ENCODE data around the gene PTPRN2. TPM values are rescaled to one million over a fixed set of nuclear protein-coding genes. Genes with fewer than 3 reads are reported as not detected.

PTPRN2 gene
- total and polyA plus RNA-seq, 2 donors (not counting 3 experiments of a cell fraction or from before 2014, with no cell fraction given) = 0.62 to 0.88 TPM

DNA sequence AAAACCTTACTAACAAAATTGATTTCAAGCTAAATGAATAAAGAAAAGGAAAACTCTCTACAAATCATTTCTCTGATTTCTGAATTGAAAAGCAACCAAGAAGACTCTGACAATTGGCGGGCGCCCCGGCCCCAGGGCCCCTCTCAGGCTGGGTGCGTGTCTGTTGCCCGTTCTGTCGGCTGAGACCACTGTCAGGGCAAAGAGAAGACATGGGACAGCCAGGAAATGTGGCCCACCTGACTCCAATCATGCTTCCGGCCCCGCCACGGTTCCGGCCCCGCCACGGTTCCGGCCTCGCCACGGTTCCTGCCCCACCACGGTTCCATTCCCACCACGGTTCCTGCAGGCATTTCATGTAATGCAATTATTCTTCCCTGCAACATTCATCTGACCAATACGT, 115.9 kb downstream of the PTPRN2 start:
- H3K79me2 ChIP-seq (ENCODE audit: control insufficient read depth, insufficient read depth, low read length) = no peaks in the 10 kb centered on the region
- H3K4me3 ChIP-seq (replicated peaks in 1 of 3; ENCODE audit: insufficient read depth in 1 of 3, low read depth in 1 of 3, low read length in 3 of 3) = no peak overlapping the region
- H3K4me1 ChIP-seq (ENCODE audit: control insufficient read depth, extremely low read depth, insufficient read depth, low read length) = no peaks in the 10 kb centered on the region
- no peak for FAIRE-seq
- POLR2A ChIA-PET = no interaction called here
- dilution Hi-C loops (cut with MboI; ENCODE audit: extremely low pct_ligation_motif_present, low sequenced_read_pairs) (no loop called here), intact Hi-C loops (cut with micrococcal nuclease) (no loop called here)
- H3K36me3 ChIP-seq (ENCODE audit: control insufficient read depth in 2 of 2, extremely low read depth in 1 of 2, insufficient read depth in 2 of 2, low read length in 2 of 2) = no peaks in the 10 kb centered on the region
- DNase-seq (ENCODE audit: low read depth, low spot score) = no peak
- H3K9me3 ChIP-seq (replicated peaks; ENCODE audit: control insufficient read depth, insufficient read depth, low read length) = no peaks in the 10 kb centered on the region
- H3K9me1 ChIP-seq (replicated peaks; ENCODE audit: control insufficient read depth, extremely low read depth, insufficient read depth, low read length) = no peaks in the 10 kb centered on the region
- TF ChIP-seq MYC (IDR thresholded peaks at IDR 0.05; ENCODE audit: low read depth, low read length) = no peak
- TF ChIP-seq, protein P1, sequence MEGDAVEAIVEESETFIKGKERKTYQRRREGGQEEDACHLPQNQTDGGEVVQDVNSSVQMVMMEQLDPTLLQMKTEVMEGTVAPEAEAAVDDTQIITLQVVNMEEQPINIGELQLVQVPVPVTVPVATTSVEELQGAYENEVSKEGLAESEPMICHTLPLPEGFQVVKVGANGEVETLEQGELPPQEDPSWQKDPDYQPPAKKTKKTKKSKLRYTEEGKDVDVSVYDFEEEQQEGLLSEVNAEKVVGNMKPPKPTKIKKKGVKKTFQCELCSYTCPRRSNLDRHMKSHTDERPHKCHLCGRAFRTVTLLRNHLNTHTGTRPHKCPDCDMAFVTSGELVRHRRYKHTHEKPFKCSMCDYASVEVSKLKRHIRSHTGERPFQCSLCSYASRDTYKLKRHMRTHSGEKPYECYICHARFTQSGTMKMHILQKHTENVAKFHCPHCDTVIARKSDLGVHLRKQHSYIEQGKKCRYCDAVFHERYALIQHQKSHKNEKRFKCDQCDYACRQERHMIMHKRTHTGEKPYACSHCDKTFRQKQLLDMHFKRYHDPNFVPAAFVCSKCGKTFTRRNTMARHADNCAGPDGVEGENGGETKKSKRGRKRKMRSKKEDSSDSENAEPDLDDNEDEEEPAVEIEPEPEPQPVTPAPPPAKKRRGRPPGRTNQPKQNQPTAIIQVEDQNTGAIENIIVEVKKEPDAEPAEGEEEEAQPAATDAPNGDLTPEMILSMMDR (IDR thresholded peaks at IDR 0.05; ENCODE audit: extremely low read depth in 1 of 2, insufficient read depth in 1 of 2, low read depth in 1 of 2, low read length in 2 of 2) = no peak
- no peak overlapping the region for H3K27ac ChIP-seq (ENCODE audit: insufficient read depth, low read depth, low read length)
- no peaks in the 10 kb centered on the region for H3K27me3 ChIP-seq (ENCODE audit: control insufficient read depth in 2 of 2, insufficient read depth in 2 of 2, low read length in 2 of 2)
- CTCF ChIA-PET = no interaction called here
- H3K4me2 ChIP-seq (ENCODE audit: insufficient read depth, low read length) = no peak overlapping the region
- no peak overlapping the region for H3K9ac ChIP-seq (replicated peaks; ENCODE audit: extremely low read depth, insufficient read depth, low read length)
- H4K20me1 ChIP-seq (replicated peaks; ENCODE audit: control insufficient read depth, extremely low read depth, insufficient read depth, low read length) = no peaks in the 10 kb centered on the region
- no peak overlapping the region for H2AFZ ChIP-seq (ENCODE audit: low read depth, low read length)
- no TSS peak for BruUV-seq (replicated peaks)

- DNase-seq (ENCODE audit: low read depth, low spot score) = no peak
- ChIA-PET CTCF (no interaction called here), POLR2A (no interaction called here)
- TF ChIP-seq, protein P2, sequence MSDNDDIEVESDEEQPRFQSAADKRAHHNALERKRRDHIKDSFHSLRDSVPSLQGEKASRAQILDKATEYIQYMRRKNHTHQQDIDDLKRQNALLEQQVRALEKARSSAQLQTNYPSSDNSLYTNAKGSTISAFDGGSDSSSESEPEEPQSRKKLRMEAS (IDR thresholded peaks at IDR 0.05; ENCODE audit: insufficient read depth, insufficient read length) = no peak
- TF ChIP-seq JUN (IDR thresholded peaks at IDR 0.05; ENCODE audit: borderline replicate concordance, insufficient read depth, insufficient read length, low read depth) (no peak), POLR2A (IDR thresholded peaks at IDR 0.05; ENCODE audit: low read depth, low read length) (no peak), GATA2 (IDR thresholded peaks at IDR 0.05; ENCODE audit: insufficient read depth, insufficient read length, low read depth, low read length) (no peak), POLR2AphosphoS5 (IDR thresholded peaks at IDR 0.05; ENCODE audit: insufficient read depth, low read depth, low read length) (no peak), FOS (IDR thresholded peaks at IDR 0.05; ENCODE audit: borderline replicate concordance, insufficient read depth, low read length) (no peak), MYC (IDR thresholded peaks at IDR 0.05; ENCODE audit: low read depth, low read length) (no peak), EZH2 (IDR thresholded peaks at IDR 0.05; ENCODE audit: borderline replicate concordance, low read depth, low read length, severe bottlenecking) (no peak)
- TF ChIP-seq, protein P1 (IDR thresholded peaks at IDR 0.05; ENCODE audit: extremely low read depth in 1 of 2, insufficient read depth in 1 of 2, low read depth in 1 of 2, low read length in 2 of 2) = no peak
- H2AFZ ChIP-seq (ENCODE audit: low read depth, low read length) = no peak overlapping the region
- no peak overlapping the region for H3K27ac ChIP-seq (ENCODE audit: insufficient read depth, low read depth, low read length)
- no peaks in the 10 kb centered on the region for H3K27me3 ChIP-seq (ENCODE audit: control insufficient read depth in 2 of 2, insufficient read depth in 2 of 2, low read length in 2 of 2)
- H3K4me2 ChIP-seq (ENCODE audit: insufficient read depth, low read length) = no peak overlapping the region
- intact Hi-C loops (cut with micrococcal nuclease) (no loop called here), dilution Hi-C loops (cut with MboI; ENCODE audit: extremely low pct_ligation_motif_present, low sequenced_read_pairs) (no loop called here)
- BruUV-seq (replicated peaks) = no TSS peak
- H3K9me1 ChIP-seq (replicated peaks; ENCODE audit: control insufficient read depth, extremely low read depth, insufficient read depth, low read length) = no peaks in the 10 kb centered on the region
- no peaks in the 10 kb centered on the region for H3K36me3 ChIP-seq (ENCODE audit: control insufficient read depth in 2 of 2, extremely low read depth in 1 of 2, insufficient read depth in 2 of 2, low read length in 2 of 2)
- no peak overlapping the region for H3K4me3 ChIP-seq (replicated peaks in 1 of 3; ENCODE audit: insufficient read depth in 1 of 3, low read depth in 1 of 3, low read length in 3 of 3)
- no peaks in the 10 kb centered on the region for H3K79me2 ChIP-seq (ENCODE audit: control insufficient read depth, insufficient read depth, low read length)
- no peaks in the 10 kb centered on the region for H4K20me1 ChIP-seq (replicated peaks; ENCODE audit: control insufficient read depth, extremely low read depth, insufficient read depth, low read length)
- H3K4me1 ChIP-seq (ENCODE audit: control insufficient read depth, extremely low read depth, insufficient read depth, low read length) = no peaks in the 10 kb centered on the region
- no peak overlapping the region for H3K9ac ChIP-seq (replicated peaks; ENCODE audit: extremely low read depth, insufficient read depth, low read length)
- no peak for FAIRE-seq
- no peaks in the 10 kb centered on the region for H3K9me3 ChIP-seq (replicated peaks; ENCODE audit: control insufficient read depth, insufficient read depth, low read length)
Measured at GRCh38 chr7:158470336-158470735, 117.3 kb downstream of the PTPRN2 start.

Data from endothelial cell of umbilical vein (primary cell).